Measurements from ENCODE around the gene DMRT2. TPM values are rescaled to one million over a fixed set of nuclear protein-coding genes. Genes with fewer than 3 reads are reported as not detected.
A peak's percentile ranks its signal among the peaks of the same experiment; 100 is the strongest.

DMRT2 gene
- total RNA-seq: 1 to 10 TPM; 2.9 to 3.3 TPM

DNA sequence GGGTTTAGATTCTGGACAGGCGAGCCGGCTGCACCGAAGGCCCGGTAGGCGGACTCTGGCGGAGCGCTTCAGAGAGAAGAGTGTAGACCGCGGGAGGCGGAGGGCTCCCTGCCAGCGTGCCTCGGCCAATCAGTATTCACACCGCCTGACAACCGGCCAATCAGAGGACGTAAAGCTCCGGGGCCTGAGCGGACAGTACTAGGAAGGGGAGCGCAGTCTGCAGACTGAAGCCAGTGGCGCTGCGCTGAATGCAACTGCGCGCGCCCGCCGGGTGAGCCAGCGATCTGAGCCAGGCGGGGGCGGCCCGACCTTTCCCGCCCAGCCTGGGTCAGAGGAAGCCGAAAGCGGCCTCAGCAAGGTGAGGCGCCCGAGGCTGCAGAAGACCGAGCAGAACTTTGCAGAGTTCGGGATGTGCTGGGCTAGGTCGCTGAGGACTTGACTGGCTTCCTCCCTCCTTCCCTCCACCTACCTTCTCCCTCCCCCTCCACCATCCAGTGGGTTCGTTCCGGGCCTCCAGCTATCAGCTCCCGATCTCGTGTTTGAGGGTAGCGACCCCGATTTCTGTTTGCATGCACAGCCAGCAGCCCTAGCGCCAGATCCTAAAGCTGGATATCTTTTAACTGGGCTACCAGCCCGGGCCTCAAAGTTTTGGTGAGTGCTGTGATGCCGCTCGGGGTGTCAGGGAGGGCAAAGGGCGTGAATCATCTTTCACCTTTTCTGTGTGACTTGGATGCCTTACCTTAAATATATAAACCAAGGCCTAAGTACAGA is at the start of gene DMRT2:
DMRT2 (plus strand) TSS at position 233 of the 771 bp plus-strand sequence. CDS start 1,257 bp downstream, outside the sequence.
- ChIA-PET CTCF (no interaction called here), POLR2A (no interaction called here)
- DNase-seq: peak; percentile 69
- Mint-ChIP-seq H3K4me3 (peak within 1 kb of the TSS; percentile 63), H3K36me3 (ENCODE audit: low read depth) (peaks cover 24% of the 10 kb centered on the region), H3K9me3 (no peaks in the 10 kb centered on the region), H3K27me3 (peaks cover 89% of the 10 kb centered on the region), H3K27ac (peak within 1 kb of the TSS; percentile 45), H3K4me1 (peaks cover 54% of the 10 kb centered on the region)

DNA sequence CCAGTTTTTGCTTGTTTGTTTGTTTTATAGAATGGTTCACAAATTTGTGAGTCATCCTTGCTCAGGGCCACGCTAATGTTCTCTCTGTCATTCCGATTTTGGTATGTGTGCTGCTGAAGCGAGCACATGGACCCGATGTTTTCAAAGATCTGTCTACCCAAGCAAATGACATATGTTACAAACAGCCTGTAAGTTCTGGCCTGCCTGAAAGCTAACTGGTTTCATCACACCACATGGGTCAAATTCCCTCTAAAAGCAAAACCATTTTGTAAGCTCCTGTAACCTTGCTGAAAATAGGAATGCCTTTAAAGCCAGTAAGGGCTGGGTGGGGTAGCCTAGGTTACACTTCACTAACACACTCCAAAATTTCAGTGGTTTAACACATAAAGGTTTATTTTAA is 48.3 kb upstream of the DMRT2 start:
- Mint-ChIP-seq H3K4me1 (peaks cover 7% of the 10 kb centered on the region), H3K9me3 (peaks cover 1% of the 10 kb centered on the region), H3K4me3 (no peak overlapping the region), H3K36me3 (ENCODE audit: low read depth) (no peaks in the 10 kb centered on the region), H3K27me3 (no peaks in the 10 kb centered on the region), H3K27ac (no peak overlapping the region)
- POLR2A ChIA-PET: no interaction called here
- DNase-seq: no peak
- CTCF ChIA-PET: interaction anchor here (1.0 to 7.1 kb wide), 3 partner anchors 8 to 110 kb away, joined by 3 to 78 read pairs (median 19); no protein-coding TSS in a partner anchor

DNA sequence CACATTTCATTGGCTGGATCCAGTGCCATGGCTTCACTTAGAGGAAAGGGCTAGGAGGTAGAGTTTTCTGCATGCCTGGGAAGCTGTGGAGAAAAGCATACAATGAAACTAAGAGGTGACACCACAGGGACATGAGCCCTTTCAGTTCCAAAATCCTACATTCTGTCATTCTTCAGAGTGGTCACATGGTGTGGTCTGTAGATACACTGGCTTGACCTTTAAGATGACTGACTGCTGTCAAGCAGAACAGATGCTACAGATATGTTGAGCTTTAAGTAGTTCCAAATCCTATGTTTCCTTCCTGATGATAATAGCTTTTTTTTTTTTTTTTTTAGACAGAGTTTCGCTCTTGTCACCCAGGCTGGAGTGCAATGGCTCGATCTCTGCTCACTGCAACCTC is 47.5 kb upstream of the DMRT2 start:
- Mint-ChIP-seq H3K27me3 (peaks cover 3% of the 10 kb centered on the region), H3K36me3 (ENCODE audit: low read depth) (no peaks in the 10 kb centered on the region), H3K9me3 (peaks cover 1% of the 10 kb centered on the region), H3K4me1 (peaks cover 7% of the 10 kb centered on the region), H3K27ac (no peak overlapping the region), H3K4me3 (no peak overlapping the region)
- POLR2A ChIA-PET: no interaction called here
- CTCF ChIA-PET: interaction anchor here (7.1 kb wide), 1 partner anchor 110 kb away, joined by 78 read pairs; no protein-coding TSS in a partner anchor
- no peak for DNase-seq

DNA sequence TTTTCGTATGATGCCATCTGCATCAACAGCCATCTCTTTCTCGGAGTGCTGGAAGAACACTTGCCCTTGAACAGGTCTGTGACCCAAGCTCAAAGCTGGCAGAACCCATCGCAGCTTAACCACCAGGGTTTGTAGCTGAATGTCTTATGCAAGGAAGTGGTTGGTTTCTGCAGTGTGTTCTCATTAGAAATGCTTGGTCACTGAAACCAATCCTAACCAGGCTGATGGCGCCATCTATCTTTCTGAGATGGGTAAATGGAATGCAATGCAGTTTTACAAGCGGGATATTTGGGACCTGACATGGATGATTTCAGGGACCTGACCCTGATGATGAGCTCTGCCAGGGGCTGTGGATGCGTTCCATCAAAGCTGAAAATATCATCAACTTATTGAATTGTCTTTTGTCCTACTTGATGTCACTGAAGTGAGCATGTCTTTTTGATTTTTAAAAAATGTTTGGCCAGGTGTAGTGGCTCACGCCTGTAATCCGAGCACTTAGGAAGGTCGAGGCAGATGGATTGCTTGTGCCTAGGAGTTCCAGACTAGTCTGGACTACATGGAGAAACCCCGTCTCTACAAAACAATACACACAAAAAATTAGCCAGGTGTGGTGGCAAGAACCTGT is 45.0 kb upstream of the DMRT2 start:
- Mint-ChIP-seq H3K27me3 (peaks cover 12% of the 10 kb centered on the region), H3K27ac (no peak overlapping the region), H3K4me3 (no peak overlapping the region), H3K36me3 (ENCODE audit: low read depth) (no peaks in the 10 kb centered on the region), H3K9me3 (no peaks in the 10 kb centered on the region), H3K4me1 (peaks cover 16% of the 10 kb centered on the region)
- ChIA-PET POLR2A (no interaction called here), CTCF (interaction anchor here (0.6 to 7.1 kb wide), 16 partner anchors 9 to 462 kb away, joined by 3 to 78 read pairs (median 4); no protein-coding TSS in a partner anchor)
- DNase-seq: peak; percentile 42

DNA sequence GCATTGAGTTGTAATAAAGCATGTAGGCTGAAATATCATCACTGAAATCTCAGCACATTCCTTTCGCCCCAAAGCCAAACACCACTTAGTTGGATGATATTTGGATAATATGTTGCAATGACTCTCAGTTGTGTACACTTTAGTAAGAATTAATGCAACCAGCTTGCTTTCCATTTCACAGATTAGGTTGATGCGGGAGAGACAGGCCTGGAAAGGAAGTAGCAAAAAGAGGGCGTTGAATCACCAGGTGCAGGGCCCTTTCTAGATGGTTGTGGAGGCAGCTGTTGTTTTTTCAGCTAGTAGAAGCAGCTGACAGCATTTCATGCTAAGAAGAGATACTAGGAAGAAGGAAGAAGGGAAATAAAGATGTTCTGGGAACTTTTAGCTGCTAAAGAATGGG is 42.8 kb upstream of the DMRT2 start:
- no peak overlapping the region for H3K4me3 Mint-ChIP-seq
- ChIA-PET CTCF (interaction anchor here (0.5 to 3.6 kb wide), 4 partner anchors 111 to 660 kb away, joined by 3 to 28 read pairs (median 4); no protein-coding TSS in a partner anchor), POLR2A (no interaction called here)
- DNase-seq: no peak
- H3K9me3 Mint-ChIP-seq: no peaks in the 10 kb centered on the region
- no peaks in the 10 kb centered on the region for H3K36me3 Mint-ChIP-seq (ENCODE audit: low read depth)
- H3K4me1 Mint-ChIP-seq: peaks cover 16% of the 10 kb centered on the region
- H3K27ac Mint-ChIP-seq: no peak overlapping the region
- H3K27me3 Mint-ChIP-seq: peaks cover 12% of the 10 kb centered on the region

DNA sequence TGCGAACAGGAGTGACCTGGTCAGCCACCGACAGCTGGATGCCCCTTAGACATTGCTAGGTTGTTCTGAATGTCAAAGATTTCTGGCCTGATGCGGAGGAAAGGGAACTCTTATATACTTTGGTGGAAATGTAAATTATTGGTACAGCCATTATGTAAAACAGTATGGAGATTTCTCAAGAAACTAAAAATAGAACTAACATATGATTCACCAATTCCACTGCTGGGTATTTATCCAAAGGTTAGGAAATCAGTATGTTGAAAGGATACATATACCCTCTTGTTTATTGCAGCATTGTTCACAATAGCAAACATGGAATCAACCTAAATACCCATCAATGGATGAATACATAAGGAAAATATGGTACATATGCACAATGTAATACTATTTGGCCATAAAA is 41.9 kb upstream of the DMRT2 start:
- peaks cover 16% of the 10 kb centered on the region for H3K27me3 Mint-ChIP-seq
- no peak overlapping the region for H3K27ac Mint-ChIP-seq
- H3K9me3 Mint-ChIP-seq: no peaks in the 10 kb centered on the region
- ChIA-PET CTCF (interaction anchor here (1.3 to 4.2 kb wide), 10 partner anchors 7 to 174 kb away, joined by 3 to 39 read pairs (median 10); partner anchors contain the start of gene DMRT3), POLR2A (no interaction called here)
- H3K4me1 Mint-ChIP-seq: peaks cover 16% of the 10 kb centered on the region
- no peak overlapping the region for H3K4me3 Mint-ChIP-seq
- H3K36me3 Mint-ChIP-seq (ENCODE audit: low read depth): no peaks in the 10 kb centered on the region
- DNase-seq: no peak

DNA sequence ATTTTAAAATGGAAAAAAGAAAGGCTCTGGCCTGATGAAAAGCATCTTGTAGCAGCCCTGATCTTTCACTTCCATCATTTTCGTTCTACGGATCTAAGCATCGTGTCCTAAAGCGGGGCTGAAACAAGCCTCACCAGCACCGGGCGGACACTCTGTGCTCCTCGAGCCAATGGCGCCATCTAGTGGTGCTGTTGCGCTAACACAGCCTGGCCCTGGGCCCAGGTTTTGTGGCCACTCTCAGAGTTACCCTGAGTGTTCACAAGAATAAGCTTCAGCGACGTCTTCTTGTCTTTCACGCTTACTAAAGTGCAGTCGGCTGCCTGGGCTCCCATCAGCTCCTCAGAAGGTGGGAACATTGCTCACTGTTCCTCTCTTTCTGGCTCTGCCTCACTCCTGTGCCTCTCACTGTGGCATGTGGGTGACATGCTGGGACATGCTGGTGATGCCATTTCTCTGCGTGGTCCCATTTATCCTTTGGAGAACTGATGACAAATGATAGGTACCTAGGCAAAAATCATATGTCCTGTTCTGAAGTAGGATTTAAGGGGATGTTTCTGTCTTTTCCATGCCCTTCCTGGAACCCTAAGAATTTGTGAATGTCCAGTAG is 41.0 kb upstream of the DMRT2 start:
- Mint-ChIP-seq H3K27ac (no peak overlapping the region), H3K27me3 (peaks cover 16% of the 10 kb centered on the region), H3K4me1 (peaks cover 16% of the 10 kb centered on the region), H3K4me3 (no peak overlapping the region), H3K36me3 (ENCODE audit: low read depth) (no peaks in the 10 kb centered on the region), H3K9me3 (no peaks in the 10 kb centered on the region)
- DNase-seq: peak; percentile 79
- CTCF ChIA-PET: interaction anchor here (0.6 to 4.2 kb wide), 29 partner anchors 8 to 245 kb away, joined by 3 to 39 read pairs (median 3); partner anchors contain the start of gene DMRT3
- POLR2A ChIA-PET: no interaction called here

DNA sequence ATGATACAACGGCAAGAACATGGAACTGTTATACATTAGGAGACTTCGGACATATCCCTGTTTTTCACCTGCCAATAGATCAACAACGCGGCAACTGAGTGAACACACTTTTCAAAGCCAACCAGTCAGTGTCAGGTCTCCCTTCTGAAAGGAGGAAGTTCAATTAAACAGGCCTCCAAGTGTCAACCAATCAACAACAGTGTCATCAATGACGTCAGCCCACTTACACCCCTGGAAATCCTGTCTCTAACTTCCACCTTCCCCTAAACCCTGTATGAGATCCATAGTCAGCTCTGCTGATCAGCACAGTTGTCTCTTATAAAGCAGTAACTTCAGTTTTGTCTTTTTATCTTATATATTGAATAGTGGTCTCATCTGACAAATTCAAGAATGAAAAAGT is 37.1 kb upstream of the DMRT2 start:
- POLR2A ChIA-PET: no interaction called here
- no peaks in the 10 kb centered on the region for H3K36me3 Mint-ChIP-seq (ENCODE audit: low read depth)

DNA sequence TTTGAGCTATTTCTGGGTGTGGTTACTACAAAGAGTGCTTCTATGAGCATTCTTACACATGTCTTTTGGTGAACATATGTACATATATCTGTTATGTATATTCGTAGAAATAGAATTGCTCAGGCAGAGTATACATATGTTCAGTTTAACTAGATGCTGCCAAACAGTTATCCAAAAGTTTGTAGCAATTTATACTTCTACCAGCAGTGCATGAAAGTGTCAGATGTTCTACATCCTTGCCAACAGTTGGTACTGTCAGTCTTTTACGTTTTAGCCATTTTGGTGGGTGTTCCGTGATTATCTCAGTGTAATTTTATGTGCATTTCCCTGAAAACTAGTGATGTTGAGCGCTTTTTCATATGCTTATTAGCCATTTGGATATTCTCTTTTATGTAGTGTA is 35.9 kb upstream of the DMRT2 start:
- H3K4me1 Mint-ChIP-seq: peaks cover 2% of the 10 kb centered on the region
- H3K27me3 Mint-ChIP-seq: peaks cover 15% of the 10 kb centered on the region
- DNase-seq: no peak
- CTCF ChIA-PET: no interaction called here
- no peaks in the 10 kb centered on the region for H3K9me3 Mint-ChIP-seq
- no peak overlapping the region for H3K4me3 Mint-ChIP-seq
- no peak overlapping the region for H3K27ac Mint-ChIP-seq
- H3K36me3 Mint-ChIP-seq (ENCODE audit: low read depth): no peaks in the 10 kb centered on the region
- POLR2A ChIA-PET: no interaction called here

More for the DNA sequence above, 37.1 kb upstream of the DMRT2 start:
- no peak overlapping the region for H3K4me3 Mint-ChIP-seq
- peaks cover 19% of the 10 kb centered on the region for H3K27me3 Mint-ChIP-seq
- no peak for DNase-seq
- peaks cover 8% of the 10 kb centered on the region for H3K4me1 Mint-ChIP-seq
- no peaks in the 10 kb centered on the region for H3K9me3 Mint-ChIP-seq
- H3K27ac Mint-ChIP-seq: no peak overlapping the region
- CTCF ChIA-PET: interaction anchor here (0.7 kb wide), 1 partner anchor 41 kb away, joined by 3 read pairs; no protein-coding TSS in a partner anchor

DNA sequence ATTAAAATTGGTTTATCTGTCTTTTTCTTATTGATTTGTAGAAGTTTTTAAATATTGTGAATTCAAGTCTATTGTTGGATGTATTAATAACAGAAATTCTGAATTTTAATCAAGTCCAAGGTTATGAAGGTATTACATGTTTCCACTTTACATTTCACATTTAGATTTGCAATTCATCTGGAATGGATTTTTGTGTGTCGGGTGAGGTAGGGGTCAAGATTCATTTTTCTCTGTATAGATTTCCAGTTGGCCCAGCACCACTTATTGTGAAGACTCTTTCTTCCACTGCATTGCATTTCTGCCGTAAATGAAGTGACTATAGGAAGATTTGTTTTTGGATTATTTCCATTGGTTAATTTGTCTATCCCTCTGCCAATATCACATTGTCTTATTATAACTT is 35.5 kb upstream of the DMRT2 start:
- Mint-ChIP-seq H3K27me3 (peaks cover 15% of the 10 kb centered on the region), H3K27ac (no peak overlapping the region), H3K4me1 (no peaks in the 10 kb centered on the region), H3K4me3 (no peak overlapping the region), H3K36me3 (ENCODE audit: low read depth) (no peaks in the 10 kb centered on the region), H3K9me3 (no peaks in the 10 kb centered on the region)
- DNase-seq: no peak
- POLR2A ChIA-PET: no interaction called here
- CTCF ChIA-PET: no interaction called here

DNA sequence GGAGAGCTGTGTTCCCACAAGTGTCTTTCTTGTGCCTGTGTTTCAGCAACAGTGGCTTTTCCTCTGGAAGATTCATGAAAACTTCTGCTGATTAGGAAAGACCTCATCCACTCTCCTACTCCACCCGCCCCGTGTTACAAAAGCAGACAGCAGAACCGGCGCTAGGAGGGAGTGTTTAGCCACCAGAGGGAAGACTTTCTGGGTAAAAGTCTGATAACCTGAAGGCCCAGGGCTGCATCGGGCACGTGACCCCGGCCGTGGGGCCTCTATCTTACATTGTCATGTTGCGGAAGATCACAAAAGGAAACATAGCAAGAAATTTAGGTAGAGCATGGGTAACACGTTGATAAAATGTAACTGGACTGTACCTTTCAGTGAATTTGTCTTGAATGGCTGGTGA is 32.0 kb upstream of the DMRT2 start:
- Mint-ChIP-seq H3K27me3 (peaks cover 19% of the 10 kb centered on the region), H3K4me1 (no peaks in the 10 kb centered on the region), H3K27ac (no peak overlapping the region), H3K4me3 (no peak overlapping the region), H3K36me3 (ENCODE audit: low read depth) (no peaks in the 10 kb centered on the region), H3K9me3 (peaks cover 2% of the 10 kb centered on the region)
- ChIA-PET CTCF (interaction anchor here (0.6 kb wide), 1 partner anchor 167 kb away, joined by 3 read pairs; no protein-coding TSS in a partner anchor), POLR2A (no interaction called here)
- DNase-seq: no peak

DNA sequence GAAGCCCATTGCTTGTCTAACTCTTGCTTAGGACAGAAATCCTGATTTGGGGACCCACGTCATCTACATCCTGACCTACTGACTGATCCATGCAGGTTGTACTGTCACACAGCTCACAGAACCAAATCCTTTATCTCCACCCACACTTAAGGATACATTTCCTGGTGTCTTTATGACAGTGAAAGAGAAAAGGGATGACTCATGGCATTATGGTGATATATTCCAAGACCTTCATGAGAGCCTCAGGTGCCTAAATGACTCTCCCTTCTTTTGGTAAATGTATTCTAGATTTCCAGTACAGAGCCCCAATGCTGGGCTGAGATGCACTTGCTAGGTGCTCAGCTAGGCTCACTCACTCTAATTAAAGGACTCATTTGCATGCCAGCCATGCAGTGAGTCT is 26.0 kb upstream of the DMRT2 start:
- Mint-ChIP-seq H3K4me1 (no peaks in the 10 kb centered on the region), H3K27me3 (peaks cover 19% of the 10 kb centered on the region), H3K36me3 (ENCODE audit: low read depth) (no peaks in the 10 kb centered on the region), H3K9me3 (peaks cover 2% of the 10 kb centered on the region), H3K4me3 (no peak overlapping the region), H3K27ac (no peak overlapping the region)
- POLR2A ChIA-PET: no interaction called here
- DNase-seq: no peak
- CTCF ChIA-PET: interaction anchor here (0.9 kb wide), 1 partner anchor 15 kb away, joined by 3 read pairs; no protein-coding TSS in a partner anchor

DNA sequence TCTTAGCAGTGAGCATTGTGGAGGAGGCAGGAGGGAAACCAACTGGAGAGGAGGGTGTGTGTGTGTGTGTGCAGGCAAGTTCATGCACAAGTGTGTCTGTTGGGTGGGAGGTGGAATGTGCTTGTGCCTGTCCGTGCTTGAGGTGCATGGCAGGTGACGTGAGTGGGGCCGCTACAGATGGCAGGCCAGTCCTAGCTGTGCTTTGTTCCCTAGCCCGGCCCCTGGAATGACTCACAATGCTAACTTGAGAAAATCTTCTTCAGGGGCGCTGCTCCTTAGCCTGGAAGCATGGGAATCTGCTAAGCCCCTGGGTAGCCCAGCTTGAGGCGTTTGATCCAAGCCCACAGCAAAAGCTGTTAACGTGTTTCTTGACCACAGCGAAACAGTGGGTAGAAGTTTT is 25.0 kb upstream of the DMRT2 start:
- Mint-ChIP-seq H3K4me1 (no peaks in the 10 kb centered on the region), H3K27ac (no peak overlapping the region), H3K27me3 (peaks cover 21% of the 10 kb centered on the region), H3K4me3 (no peak overlapping the region), H3K36me3 (ENCODE audit: low read depth) (no peaks in the 10 kb centered on the region), H3K9me3 (peaks cover 2% of the 10 kb centered on the region)
- DNase-seq: no peak
- CTCF ChIA-PET: no interaction called here
- POLR2A ChIA-PET: no interaction called here
